ENCODE data around the gene POLR2L. TPM values are rescaled to one million over a fixed set of nuclear protein-coding genes. Genes with fewer than 3 reads are reported as not detected.

The POLR2L gene
- total RNA-seq, 1 donor from 2014 or later = 142 TPM

GRCh38 chr11:870127-870413 is 27.7 kb upstream of the POLR2L start:
- H3K9me3 Mint-ChIP-seq (ENCODE audit: low read depth) = no peaks in the 10 kb centered on the region
- H3K4me3 Mint-ChIP-seq (ENCODE audit: unreplicated experiment) = no peak overlapping the region
- peak; percentile 54 for TF ChIP-seq CTCF (IDR thresholded peaks at IDR 0.05)
- DNase-seq (ENCODE audit: low spot score) = no peak
- H3K27ac Mint-ChIP-seq (ENCODE audit: unreplicated experiment) = no peak overlapping the region
- H3K4me1 Mint-ChIP-seq (ENCODE audit: low read depth) = peaks cover 4% of the 10 kb centered on the region
- peaks cover 3% of the 10 kb centered on the region for H3K36me3 Mint-ChIP-seq (ENCODE audit: low read depth)
- H3K27me3 Mint-ChIP-seq (ENCODE audit: low read depth) = no peaks in the 10 kb centered on the region

DNA sequence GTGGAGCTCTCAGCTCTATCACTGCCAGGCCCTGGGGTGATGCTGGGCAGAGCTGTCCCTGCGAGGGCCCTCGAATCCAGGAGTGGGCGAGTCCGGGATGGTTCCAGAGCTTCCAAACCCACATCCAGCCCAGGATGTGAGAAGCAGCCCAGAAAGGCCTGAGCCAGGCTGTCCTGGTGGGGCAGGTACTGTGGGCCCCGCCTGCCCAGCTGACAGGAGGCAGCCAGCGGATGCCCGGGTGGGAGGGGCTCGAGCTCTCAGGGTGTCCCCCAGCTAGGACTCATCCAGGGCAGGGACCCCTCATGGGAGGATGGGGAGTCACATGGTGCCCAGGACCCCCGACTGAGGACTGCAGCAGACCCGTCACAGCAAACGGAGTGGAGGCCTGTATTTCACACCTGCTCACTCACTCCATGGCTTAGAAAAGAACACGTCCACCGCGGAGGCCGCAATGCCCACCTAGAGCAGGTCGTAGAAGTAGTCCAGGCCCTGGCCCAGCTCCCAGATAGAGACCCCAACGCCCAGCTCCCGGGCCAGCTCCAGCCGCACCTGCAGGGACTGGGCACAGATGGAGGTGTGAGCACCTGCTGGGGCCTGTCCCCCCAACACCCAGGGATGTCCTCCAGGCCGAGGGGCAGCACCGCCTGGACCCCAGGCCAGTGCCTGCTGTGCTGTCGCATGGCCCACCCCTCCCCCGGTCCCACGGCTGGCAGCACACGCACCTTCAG is 27.2 kb upstream of the POLR2L start:
- no peak overlapping the region for H3K27ac Mint-ChIP-seq (ENCODE audit: unreplicated experiment)

DNA sequence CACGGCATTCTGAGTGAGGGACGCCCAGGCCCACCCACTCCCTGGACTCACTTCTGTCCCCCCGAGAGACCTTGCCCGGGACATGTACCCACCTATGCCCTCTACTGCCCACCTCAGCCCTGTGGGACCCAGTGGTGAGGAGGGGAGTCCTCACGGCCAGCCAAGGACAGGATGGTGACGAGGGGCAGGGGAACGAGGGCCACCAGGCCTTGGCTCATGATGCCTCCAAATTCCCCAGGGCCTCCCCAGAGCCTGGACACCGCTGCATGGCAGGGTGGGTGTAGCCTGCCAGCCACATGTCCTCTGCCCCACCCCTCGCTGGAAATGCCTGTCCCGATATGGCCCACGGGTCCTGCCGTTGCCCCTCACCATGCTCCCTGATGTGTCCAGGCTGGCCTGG is 26.5 kb upstream of the POLR2L start:
- H3K4me3 Mint-ChIP-seq (ENCODE audit: unreplicated experiment) = no peak overlapping the region
- peaks cover 2% of the 10 kb centered on the region for H3K36me3 Mint-ChIP-seq (ENCODE audit: low read depth)
- peaks cover 4% of the 10 kb centered on the region for H3K4me1 Mint-ChIP-seq (ENCODE audit: low read depth)
- no peak for TF ChIP-seq CTCF (IDR thresholded peaks at IDR 0.05)
- DNase-seq (ENCODE audit: low spot score) = no peak
- H3K9me3 Mint-ChIP-seq (ENCODE audit: low read depth) = no peaks in the 10 kb centered on the region
- no peak overlapping the region for H3K27ac Mint-ChIP-seq (ENCODE audit: unreplicated experiment)
- H3K27me3 Mint-ChIP-seq (ENCODE audit: low read depth) = no peaks in the 10 kb centered on the region

More for the DNA sequence above, 27.2 kb upstream of the POLR2L start:
- TF ChIP-seq CTCF (IDR thresholded peaks at IDR 0.05) = no peak
- H3K4me3 Mint-ChIP-seq (ENCODE audit: unreplicated experiment) = no peak overlapping the region
- H3K4me1 Mint-ChIP-seq (ENCODE audit: low read depth) = peaks cover 4% of the 10 kb centered on the region
- DNase-seq (ENCODE audit: low spot score) = no peak
- H3K36me3 Mint-ChIP-seq (ENCODE audit: low read depth) = peaks cover 3% of the 10 kb centered on the region
- H3K9me3 Mint-ChIP-seq (ENCODE audit: low read depth) = no peaks in the 10 kb centered on the region
- no peaks in the 10 kb centered on the region for H3K27me3 Mint-ChIP-seq (ENCODE audit: low read depth)

DNA sequence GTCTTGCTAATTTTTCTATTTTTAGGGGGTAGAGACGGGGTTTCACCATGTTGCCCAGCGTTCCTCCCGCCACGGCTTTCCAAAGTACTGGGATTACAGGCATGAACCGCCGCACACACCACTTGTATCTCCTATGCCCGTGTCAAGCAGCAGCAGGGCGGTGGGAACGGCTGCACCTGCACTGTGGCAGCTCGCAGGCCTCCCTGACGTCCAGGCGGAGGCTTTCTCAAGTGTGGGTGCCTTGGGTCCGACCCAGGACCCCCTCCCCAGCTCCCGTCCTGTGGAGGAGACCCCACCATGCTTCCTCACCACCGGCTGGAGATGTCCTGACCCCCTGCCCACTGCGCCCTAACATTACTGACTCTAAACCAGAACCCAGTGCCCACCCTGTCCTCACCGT is 26.1 kb upstream of the POLR2L start:
- Mint-ChIP-seq H3K27me3 (ENCODE audit: low read depth) (no peaks in the 10 kb centered on the region), H3K27ac (ENCODE audit: unreplicated experiment) (no peak overlapping the region), H3K4me3 (ENCODE audit: unreplicated experiment) (no peak overlapping the region), H3K9me3 (ENCODE audit: low read depth) (no peaks in the 10 kb centered on the region), H3K4me1 (ENCODE audit: low read depth) (peaks cover 4% of the 10 kb centered on the region), H3K36me3 (ENCODE audit: low read depth) (no peaks in the 10 kb centered on the region)
- no peak for DNase-seq (ENCODE audit: low spot score)
- no peak for TF ChIP-seq CTCF (IDR thresholded peaks at IDR 0.05)

DNA sequence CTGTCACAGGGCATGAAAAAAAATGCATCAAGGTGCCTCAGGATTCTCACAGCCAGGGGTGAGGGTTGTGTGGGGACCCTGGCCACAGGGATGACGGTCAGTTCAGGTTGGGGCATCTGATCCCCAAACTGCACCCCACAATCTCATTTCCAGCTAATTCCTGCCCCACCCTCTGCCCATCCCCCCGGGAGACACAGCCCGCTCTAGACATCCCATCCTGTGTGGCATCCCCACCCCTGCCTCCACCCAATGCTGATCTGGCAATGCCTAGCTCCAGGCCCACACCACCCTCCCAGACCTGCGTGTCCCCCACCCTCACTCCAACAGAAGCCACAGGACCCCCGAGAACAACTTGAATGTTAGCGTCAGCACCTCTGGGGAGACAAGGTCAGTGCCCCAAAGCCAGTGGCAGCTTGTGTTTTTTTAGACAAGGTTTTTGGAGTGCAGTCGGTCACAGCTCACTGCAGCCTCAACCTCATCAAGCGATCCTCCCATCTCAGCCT is 25.6 kb upstream of the POLR2L start:
- DNase-seq (ENCODE audit: low spot score) = no peak
- Mint-ChIP-seq H3K36me3 (ENCODE audit: low read depth) (no peaks in the 10 kb centered on the region), H3K27ac (ENCODE audit: unreplicated experiment) (no peak overlapping the region), H3K4me3 (ENCODE audit: unreplicated experiment) (no peak overlapping the region), H3K4me1 (ENCODE audit: low read depth) (peaks cover 4% of the 10 kb centered on the region), H3K27me3 (ENCODE audit: low read depth) (no peaks in the 10 kb centered on the region), H3K9me3 (ENCODE audit: low read depth) (no peaks in the 10 kb centered on the region)
- TF ChIP-seq CTCF (IDR thresholded peaks at IDR 0.05) = no peak

Data from chondrocyte (in vitro differentiated cells).